ENCODE measurements around the gene KLHL26. TPM values are rescaled to one million over a fixed set of nuclear protein-coding genes. Genes with fewer than 3 reads are reported as not detected.

The KLHL26 gene
- polyA plus RNA-seq, 1 donor from 2014 or later: 4.7 TPM

DNA sequence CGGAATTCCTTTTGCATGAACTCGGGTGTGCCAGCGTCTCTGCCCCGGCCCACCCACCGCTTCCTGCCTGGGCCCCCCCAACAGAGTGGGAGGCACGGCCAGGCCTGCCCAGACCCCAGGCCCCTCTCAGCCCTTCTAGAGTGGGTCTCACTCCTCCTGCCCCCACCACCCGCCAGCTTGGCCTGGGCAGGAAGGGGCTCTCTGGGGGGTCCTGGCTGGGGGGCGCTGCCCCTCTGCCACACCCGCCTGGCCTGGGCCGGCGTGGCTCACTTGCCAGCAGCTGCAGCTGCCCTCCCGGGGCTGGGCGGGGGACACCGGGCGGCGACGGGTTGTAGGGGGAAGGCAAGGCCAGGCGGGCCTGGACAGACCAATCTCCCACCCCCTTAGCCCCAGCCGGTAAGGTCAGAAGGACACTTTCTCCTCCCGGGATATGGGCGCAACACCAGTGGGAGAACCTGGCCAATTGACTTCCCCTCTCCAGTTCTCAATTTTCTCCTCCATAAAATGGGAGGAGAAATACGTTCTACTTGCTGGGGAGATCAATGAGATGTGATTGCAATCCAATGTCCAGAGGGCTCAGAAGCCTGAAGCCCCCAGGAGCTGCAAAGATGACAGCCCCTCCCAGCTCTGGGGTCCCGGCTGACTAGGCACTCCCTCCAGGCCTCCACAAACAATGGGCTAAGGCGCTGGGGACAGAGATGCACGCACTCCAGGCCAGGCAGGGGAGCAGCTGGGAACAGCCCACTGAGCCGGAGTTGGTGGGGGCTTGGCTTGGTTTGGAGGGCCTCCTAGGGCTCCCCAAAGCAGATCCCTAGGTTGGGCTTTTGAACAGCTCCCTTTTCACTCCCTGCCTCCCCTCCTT is 32.6 kb upstream of the KLHL26 start:
- Histone ChIP-seq H4K20me1 (ENCODE audit: insufficient read depth) (no peaks in the 10 kb centered on the region), H3K27ac (ENCODE audit: low read length) (no peak overlapping the region), H2AFZ (ENCODE audit: low read depth, low read length) (no peak overlapping the region)

DNA sequence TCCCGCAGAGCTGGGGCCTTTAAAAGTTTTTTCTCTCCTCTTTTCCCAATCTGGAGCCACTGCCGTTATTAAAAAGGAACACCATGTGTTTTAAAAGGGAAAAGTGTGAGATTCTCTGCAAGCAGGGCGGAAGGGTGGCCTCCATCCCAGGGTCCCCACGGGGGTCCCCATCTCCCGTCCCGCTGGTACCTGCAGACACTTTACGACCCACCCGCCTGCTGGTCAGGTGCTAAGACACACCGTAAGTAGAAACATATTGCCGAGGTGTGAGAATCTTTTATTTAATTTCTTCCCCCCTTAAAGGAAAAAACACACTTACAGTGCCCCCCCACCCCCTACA is 32.0 kb upstream of the KLHL26 start:
- Histone ChIP-seq H2AFZ (ENCODE audit: low read depth, low read length) (no peak overlapping the region), H3K9me2 (ENCODE audit: insufficient read depth, low read length) (no peaks in the 10 kb centered on the region), H3K36me3 (ENCODE audit: insufficient read depth, low read length) (no peaks in the 10 kb centered on the region), H4K20me1 (ENCODE audit: insufficient read depth) (no peaks in the 10 kb centered on the region), H3K27ac (ENCODE audit: low read length) (no peak overlapping the region), H3K79me2 (replicated peaks; ENCODE audit: insufficient read depth, low read length) (no peaks in the 10 kb centered on the region), H3F3A (ENCODE audit: insufficient read depth, low read length, poor library complexity, severe bottlenecking) (no peaks in the 10 kb centered on the region), H3K4me3 (ENCODE audit: low read length) (no peak overlapping the region), H3K27me3 (ENCODE audit: insufficient read depth, low read depth, low read length) (peaks cover 79% of the 10 kb centered on the region), H3K9me3 (ENCODE audit: low read length) (no peaks in the 10 kb centered on the region), H3K4me2 (ENCODE audit: low read length) (no peak overlapping the region), H3K9ac (ENCODE audit: low read length) (no peak overlapping the region)
- no peak for TF ChIP-seq RAD21 (conservative IDR thresholded peaks at IDR 0.05)
- peak; percentile 3 for TF ChIP-seq EZH2 (IDR thresholded peaks at IDR 0.05; ENCODE audit: borderline replicate concordance, insufficient read depth, low read length, poor library complexity, severe bottlenecking)

More for the DNA sequence above, 32.6 kb upstream of the KLHL26 start:
- H3K9me2 ChIP-seq (ENCODE audit: insufficient read depth, low read length): no peaks in the 10 kb centered on the region
- no peaks in the 10 kb centered on the region for H3K36me3 ChIP-seq (ENCODE audit: insufficient read depth, low read length)
- no peak overlapping the region for H3K4me2 ChIP-seq (ENCODE audit: low read length)
- no peak for TF ChIP-seq TAF1 (IDR thresholded peaks at IDR 0.05; ENCODE audit: low read depth)
- TF ChIP-seq, protein P1, sequence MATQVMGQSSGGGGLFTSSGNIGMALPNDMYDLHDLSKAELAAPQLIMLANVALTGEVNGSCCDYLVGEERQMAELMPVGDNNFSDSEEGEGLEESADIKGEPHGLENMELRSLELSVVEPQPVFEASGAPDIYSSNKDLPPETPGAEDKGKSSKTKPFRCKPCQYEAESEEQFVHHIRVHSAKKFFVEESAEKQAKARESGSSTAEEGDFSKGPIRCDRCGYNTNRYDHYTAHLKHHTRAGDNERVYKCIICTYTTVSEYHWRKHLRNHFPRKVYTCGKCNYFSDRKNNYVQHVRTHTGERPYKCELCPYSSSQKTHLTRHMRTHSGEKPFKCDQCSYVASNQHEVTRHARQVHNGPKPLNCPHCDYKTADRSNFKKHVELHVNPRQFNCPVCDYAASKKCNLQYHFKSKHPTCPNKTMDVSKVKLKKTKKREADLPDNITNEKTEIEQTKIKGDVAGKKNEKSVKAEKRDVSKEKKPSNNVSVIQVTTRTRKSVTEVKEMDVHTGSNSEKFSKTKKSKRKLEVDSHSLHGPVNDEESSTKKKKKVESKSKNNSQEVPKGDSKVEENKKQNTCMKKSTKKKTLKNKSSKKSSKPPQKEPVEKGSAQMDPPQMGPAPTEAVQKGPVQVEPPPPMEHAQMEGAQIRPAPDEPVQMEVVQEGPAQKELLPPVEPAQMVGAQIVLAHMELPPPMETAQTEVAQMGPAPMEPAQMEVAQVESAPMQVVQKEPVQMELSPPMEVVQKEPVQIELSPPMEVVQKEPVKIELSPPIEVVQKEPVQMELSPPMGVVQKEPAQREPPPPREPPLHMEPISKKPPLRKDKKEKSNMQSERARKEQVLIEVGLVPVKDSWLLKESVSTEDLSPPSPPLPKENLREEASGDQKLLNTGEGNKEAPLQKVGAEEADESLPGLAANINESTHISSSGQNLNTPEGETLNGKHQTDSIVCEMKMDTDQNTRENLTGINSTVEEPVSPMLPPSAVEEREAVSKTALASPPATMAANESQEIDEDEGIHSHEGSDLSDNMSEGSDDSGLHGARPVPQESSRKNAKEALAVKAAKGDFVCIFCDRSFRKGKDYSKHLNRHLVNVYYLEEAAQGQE (IDR thresholded peaks at IDR 0.05; ENCODE audit: borderline replicate concordance): no peak
- TF ChIP-seq EP300 (conservative IDR thresholded peaks at IDR 0.05; ENCODE audit: poor library complexity, severe bottlenecking): no peak
- TF ChIP-seq EZH2 (IDR thresholded peaks at IDR 0.05; ENCODE audit: borderline replicate concordance, insufficient read depth, low read length, poor library complexity, severe bottlenecking): no peak
- TF ChIP-seq RAD21 (conservative IDR thresholded peaks at IDR 0.05): no peak
- TF ChIP-seq, protein P2, sequence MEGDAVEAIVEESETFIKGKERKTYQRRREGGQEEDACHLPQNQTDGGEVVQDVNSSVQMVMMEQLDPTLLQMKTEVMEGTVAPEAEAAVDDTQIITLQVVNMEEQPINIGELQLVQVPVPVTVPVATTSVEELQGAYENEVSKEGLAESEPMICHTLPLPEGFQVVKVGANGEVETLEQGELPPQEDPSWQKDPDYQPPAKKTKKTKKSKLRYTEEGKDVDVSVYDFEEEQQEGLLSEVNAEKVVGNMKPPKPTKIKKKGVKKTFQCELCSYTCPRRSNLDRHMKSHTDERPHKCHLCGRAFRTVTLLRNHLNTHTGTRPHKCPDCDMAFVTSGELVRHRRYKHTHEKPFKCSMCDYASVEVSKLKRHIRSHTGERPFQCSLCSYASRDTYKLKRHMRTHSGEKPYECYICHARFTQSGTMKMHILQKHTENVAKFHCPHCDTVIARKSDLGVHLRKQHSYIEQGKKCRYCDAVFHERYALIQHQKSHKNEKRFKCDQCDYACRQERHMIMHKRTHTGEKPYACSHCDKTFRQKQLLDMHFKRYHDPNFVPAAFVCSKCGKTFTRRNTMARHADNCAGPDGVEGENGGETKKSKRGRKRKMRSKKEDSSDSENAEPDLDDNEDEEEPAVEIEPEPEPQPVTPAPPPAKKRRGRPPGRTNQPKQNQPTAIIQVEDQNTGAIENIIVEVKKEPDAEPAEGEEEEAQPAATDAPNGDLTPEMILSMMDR (IDR thresholded peaks at IDR 0.05; ENCODE audit: poor library complexity, severe bottlenecking): no peak
- no peak for TF ChIP-seq MXI1 (conservative IDR thresholded peaks at IDR 0.05; ENCODE audit: poor library complexity, severe bottlenecking)
- no peak for TF ChIP-seq SMC3 (conservative IDR thresholded peaks at IDR 0.05; ENCODE audit: poor library complexity)
- no peak for TF ChIP-seq POLR2AphosphoS5 (IDR thresholded peaks at IDR 0.05)
- H3K79me2 ChIP-seq (replicated peaks; ENCODE audit: insufficient read depth, low read length): no peaks in the 10 kb centered on the region
- H3F3A ChIP-seq (ENCODE audit: insufficient read depth, low read length, poor library complexity, severe bottlenecking): no peaks in the 10 kb centered on the region
- H3K4me3 ChIP-seq (ENCODE audit: low read length): no peak overlapping the region
- no peaks in the 10 kb centered on the region for H3K9me3 ChIP-seq (ENCODE audit: low read length)
- H3K9ac ChIP-seq (ENCODE audit: low read length): no peak overlapping the region
- peaks cover 73% of the 10 kb centered on the region for H3K27me3 ChIP-seq (ENCODE audit: insufficient read depth, low read depth, low read length)

Data from neural cell (in vitro differentiated cells).